Measurements from ENCODE around the gene SAXO2. TPM values are rescaled to one million over a fixed set of nuclear protein-coding genes. Genes with fewer than 3 reads are reported as not detected.
"Not testable (repeated sequence)": the region's sequence is repeated elsewhere in the genome, so short reads cannot be mapped to it uniquely, and the experiment has no call there.

SAXO2 gene
- total and polyA plus RNA-seq, 10 of the 15 experiments (the other 5 are each of a cell fraction or from before 2014, with no cell fraction given) = 0.06 to 2.3 (median 1.4) TPM

- peak in 1 of 2 experiments; percentile 47; a peak in 1 of 4 replicates for TF ChIP-seq BHLHE40 (IDR thresholded peaks at IDR 0.05; ENCODE audit: borderline replicate concordance in 1 of 2, low read depth in 2 of 2, low read length in 1 of 2)
- peak; percentile 86 for TF ChIP-seq CREM (IDR thresholded peaks at IDR 0.05; ENCODE audit: low read depth)
- no peak for TF ChIP-seq KDM1A (IDR thresholded peaks at IDR 0.05; ENCODE audit: borderline replicate concordance)
- TF ChIP-seq POLR2A (IDR thresholded peaks at IDR 0.05; ENCODE audit: low read depth, low read length) = peak; percentile 81
- peak; percentile 88; the same call in 1 of the 2 replicates for TF ChIP-seq SIN3A (IDR thresholded peaks at IDR 0.05; ENCODE audit: low read depth, low read length)
- TF ChIP-seq MYC (IDR thresholded peaks at IDR 0.05; ENCODE audit: insufficient read depth, insufficient read length, insufficient replicate concordance, low read length, severe bottlenecking) = no peak
- peak; percentile 39 for TF ChIP-seq MEF2B (IDR thresholded peaks at IDR 0.05; ENCODE audit: partially characterized antibody, poor library complexity, severe bottlenecking)
- TF ChIP-seq CHD2 (IDR thresholded peaks at IDR 0.05; ENCODE audit: borderline replicate concordance, low read depth, low read length) = peak; percentile 75; the same call in 1 of the 2 replicates
- TF ChIP-seq ATF7 (IDR thresholded peaks at IDR 0.05; ENCODE audit: low read depth) = no peak
- TF ChIP-seq BMI1 (IDR thresholded peaks at IDR 0.05; ENCODE audit: borderline replicate concordance) = peak; percentile 98
- peak; percentile 81 for TF ChIP-seq RB1 (IDR thresholded peaks at IDR 0.05; ENCODE audit: borderline replicate concordance)
- TF ChIP-seq DPF2 (IDR thresholded peaks at IDR 0.05) = 0 out of 2 replicates have a peak, but pooled peaks have one; percentile 31
- no peak for TF ChIP-seq YBX1 (IDR thresholded peaks at IDR 0.05)
Measured at GRCh38 chr15:82262422-82263026, at the start of gene SAXO2, which contains the start of gene EFL1 (continued).

DNA sequence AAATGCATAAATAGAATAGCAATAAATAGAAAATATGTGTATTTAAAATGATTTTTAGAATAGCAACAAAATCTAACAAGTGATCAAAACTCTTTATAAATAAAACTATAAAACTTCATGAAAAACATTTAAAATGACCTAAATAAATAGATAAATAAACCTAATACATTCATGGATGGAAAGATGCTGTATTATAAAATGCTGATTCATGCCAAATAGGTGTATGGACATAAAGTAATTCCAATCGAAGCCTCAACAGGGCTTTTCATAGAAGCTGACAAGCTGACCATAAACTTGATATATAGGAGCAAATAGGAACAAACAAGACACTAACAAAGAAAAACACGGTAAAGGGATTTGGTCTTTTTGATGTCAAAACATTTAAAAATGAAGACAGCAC is 46.5 kb upstream of the SAXO2 start:
- CTCF ChIA-PET = interaction anchor here (0.5 to 0.7 kb wide), 2 partner anchors 53 to 602 kb away, joined by 3 read pairs; no protein-coding TSS in a partner anchor
- H3K9ac ChIP-seq (ENCODE audit: control insufficient read depth, insufficient read depth, low read length); DNase-seq (ENCODE audit: low read depth, low spot score); H3K4me1 ChIP-seq (ENCODE audit: control insufficient read depth, insufficient read depth, low read length); H3K79me2 ChIP-seq (ENCODE audit: control insufficient read depth, insufficient read depth, low read length); BruUV-seq (replicated peaks); H4K20me1 ChIP-seq (ENCODE audit: control insufficient read depth, insufficient read depth); POLR2A ChIA-PET; H3K9me3 ChIP-seq (replicated peaks; ENCODE audit: control insufficient read depth, insufficient read depth, low read length); in situ Hi-C loops (cut with MboI); FAIRE-seq; RAD21 ChIA-PET (ENCODE audit: unreplicated experiment); H3K27me3 ChIP-seq (replicated peaks in 1 of 2; ENCODE audit: control insufficient read depth in 2 of 2, insufficient read depth in 2 of 2, low read length in 1 of 2); intact Hi-C loops (cut with micrococcal nuclease; ENCODE audit: unreplicated experiment); SMC1A ChIA-PET (ENCODE audit: uncharacterized antibody, unreplicated experiment); H3K27ac ChIP-seq (ENCODE audit: control insufficient read depth, insufficient read depth); ATAC-seq; H2AFZ ChIP-seq (ENCODE audit: control insufficient read depth, low read depth, low read length); H3K4me3 ChIP-seq; H3K36me3 ChIP-seq (ENCODE audit: control insufficient read depth in 2 of 2, insufficient read depth in 2 of 2, low read length in 1 of 2); H3K4me2 ChIP-seq (ENCODE audit: control insufficient read depth, insufficient read depth): not testable (repeated sequence)
- WGBS (ENCODE audit: insufficient coverage, insufficient replicate concordance, low lambda C conversion rate, missing lambda C conversion rate) = 96% methylated on average over 2 of the region's 2 CpGs
